ENCODE measurements around the gene PCK2.

The PCK2 gene

DNA sequence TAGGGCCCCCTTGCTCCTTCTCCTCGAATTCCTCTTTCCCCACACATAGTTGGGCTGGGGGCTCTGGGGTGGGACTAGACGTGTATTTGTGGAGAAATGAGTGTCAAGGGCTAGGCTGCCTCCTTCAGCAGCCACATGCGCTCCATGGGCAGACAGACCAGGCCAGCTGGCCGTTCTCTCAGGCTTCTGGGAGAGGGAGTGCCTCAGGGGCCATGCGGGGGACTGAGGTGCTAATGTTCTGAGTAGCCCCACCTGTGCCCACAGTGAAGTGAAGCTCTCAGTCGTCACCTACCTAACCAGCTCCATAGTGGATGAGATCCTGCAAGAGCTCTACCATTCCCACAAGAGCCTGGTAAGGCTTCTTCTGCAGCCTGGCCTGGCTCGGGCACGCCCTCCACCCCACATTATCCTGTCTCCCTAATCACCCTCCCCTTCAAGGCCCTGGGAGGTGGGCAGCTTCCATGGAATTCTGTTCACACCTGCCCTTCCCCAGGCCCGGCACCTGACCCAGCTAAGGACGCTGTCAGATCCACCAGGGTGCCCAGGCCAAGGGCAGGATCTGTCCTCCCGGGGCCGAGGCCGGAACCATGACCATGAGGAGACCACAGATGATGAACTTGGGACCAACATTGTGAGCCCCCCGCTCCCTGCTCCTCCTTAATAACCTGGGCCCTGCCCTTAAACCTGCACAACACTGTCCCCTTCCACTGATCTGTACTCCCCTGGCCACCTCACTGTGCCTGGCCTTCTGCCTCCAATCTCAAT is 31.7 kb upstream of the PCK2 start:
- DNase-seq, result no peak

- DNase-seq, result no peak
Observed at GRCh38 chr14:24063263-24063836, 30.8 kb upstream of the PCK2 start.

GRCh38 chr14:24064091-24064795 is 29.9 kb upstream of the PCK2 start:
- no peak for DNase-seq

DNA sequence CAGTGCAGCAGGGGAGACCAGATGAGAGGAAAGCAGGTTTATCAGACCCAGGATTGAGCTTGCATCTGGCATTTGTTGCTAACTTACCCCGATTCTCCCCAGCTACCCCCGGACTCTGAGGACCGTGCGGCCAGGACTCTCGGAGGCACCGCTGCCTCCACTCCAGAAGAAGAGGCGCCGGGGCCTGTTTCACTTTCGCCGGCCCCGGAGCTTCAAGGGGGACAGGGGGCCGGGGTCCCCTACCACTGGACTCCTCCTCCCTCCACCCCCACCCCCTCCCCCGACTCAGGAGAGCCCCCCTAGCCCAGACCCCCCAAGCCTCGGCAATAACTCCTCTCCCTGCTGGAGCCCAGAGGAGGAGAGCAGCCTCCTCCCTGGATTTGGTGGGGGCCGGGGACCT is 29.3 kb upstream of the PCK2 start:
- no peak for DNase-seq

DNA sequence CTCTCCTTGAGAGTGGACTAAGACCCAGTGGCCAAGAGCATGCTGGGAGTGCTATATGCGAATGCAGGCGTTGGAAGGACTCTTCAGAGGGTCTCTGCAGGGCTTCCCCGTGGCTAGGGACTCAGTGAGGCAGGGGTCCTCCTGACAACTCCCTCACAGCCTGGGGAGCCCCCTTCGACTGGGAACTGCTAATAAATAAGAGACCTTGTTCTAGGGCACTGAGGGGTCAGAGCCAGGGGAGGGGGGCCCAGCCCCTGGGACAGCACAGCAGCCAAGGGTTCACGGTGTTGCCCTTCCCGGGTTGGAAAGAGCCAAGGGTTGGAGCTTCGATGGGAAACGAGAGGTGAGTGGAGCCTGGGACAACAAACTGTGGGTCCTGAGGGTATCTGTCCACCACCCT is 28.7 kb upstream of the PCK2 start:
- no peak for DNase-seq

DNA sequence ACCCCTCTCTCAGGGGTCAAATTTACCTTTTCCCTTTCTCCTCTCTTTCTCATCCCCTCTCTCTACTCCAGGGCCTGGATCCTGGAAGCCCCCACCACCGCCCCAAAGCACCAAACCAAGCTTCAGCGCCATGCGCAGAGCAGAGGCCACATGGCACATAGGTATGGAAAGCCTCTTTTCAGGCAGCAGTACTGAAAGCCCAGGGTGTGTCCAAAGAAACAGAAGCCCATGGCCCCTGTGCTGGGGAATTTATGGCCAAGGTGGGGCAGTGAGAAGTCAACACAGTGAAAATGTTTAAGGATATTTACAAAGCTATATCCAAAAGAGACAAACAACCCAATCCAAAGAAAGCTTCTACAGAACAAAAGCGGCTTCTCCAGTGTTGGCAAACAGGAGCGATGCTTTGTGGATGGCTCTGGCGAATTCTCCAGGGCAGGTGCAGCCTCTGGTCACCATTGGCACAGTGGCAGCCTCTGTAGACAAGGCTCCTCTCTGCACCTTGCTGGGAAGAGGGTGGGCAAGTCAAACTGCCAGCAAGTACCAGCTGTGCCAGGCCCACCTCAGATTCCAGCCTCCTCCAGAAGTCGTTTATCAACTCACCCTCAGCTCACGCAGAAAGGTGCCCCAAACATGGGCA is 27.5 kb upstream of the PCK2 start:
- DNase-seq, result no peak

GRCh38 chr14:24067133-24068082 is 26.7 kb upstream of the PCK2 start:
- DNase-seq, result no peak

DNA sequence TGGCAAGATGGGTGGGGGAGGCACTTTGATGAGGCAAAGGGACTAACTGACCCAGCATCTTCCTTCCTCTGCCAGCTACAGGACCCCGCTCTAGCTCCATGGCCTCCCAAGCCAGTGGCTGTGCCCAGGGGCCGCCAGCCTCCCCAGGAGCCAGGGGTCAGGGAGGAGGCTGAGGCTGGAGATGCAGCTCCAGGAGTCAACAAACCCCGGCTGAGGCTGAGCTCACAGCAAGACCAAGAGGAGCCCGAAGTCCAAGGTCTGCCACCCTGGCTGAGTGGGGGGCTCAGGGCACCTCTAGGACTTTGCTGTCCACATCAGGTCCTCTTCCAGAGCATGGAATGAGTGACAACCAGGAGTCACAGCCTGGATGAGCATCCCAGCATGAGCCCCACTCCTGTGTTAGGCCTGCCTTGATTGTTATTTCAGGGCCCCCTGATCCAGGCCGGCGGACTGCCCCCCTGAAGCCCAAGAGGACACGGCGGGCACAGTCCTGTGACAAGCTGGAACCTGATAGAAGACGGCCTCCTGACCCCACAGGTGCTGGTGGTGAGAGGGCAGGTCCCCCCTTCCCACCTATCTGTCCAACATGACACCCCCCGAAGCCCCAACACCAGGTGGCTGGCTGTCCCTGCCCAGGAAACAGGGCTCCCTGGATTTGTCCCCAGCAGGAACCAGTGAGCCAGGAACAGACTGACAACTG is 25.2 kb upstream of the PCK2 start:
- DNase-seq, result no peak

DNA sequence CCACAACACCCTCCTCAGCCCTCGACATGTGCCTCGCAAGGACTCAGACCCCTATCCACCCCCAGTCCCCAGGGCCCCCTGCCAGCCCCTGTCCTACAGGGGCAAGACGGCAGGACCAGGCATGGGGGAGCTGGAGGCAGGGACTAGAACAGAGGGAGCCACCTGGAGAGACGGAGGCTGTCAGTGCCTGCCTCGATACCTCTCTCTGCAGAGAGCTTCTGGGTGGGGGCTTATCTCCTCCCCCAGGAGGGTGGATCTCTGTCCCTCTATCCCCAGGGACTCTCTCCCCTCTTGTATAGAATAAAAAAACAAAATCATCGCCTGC is 24.7 kb upstream of the PCK2 start:
- no peak for DNase-seq

DNA sequence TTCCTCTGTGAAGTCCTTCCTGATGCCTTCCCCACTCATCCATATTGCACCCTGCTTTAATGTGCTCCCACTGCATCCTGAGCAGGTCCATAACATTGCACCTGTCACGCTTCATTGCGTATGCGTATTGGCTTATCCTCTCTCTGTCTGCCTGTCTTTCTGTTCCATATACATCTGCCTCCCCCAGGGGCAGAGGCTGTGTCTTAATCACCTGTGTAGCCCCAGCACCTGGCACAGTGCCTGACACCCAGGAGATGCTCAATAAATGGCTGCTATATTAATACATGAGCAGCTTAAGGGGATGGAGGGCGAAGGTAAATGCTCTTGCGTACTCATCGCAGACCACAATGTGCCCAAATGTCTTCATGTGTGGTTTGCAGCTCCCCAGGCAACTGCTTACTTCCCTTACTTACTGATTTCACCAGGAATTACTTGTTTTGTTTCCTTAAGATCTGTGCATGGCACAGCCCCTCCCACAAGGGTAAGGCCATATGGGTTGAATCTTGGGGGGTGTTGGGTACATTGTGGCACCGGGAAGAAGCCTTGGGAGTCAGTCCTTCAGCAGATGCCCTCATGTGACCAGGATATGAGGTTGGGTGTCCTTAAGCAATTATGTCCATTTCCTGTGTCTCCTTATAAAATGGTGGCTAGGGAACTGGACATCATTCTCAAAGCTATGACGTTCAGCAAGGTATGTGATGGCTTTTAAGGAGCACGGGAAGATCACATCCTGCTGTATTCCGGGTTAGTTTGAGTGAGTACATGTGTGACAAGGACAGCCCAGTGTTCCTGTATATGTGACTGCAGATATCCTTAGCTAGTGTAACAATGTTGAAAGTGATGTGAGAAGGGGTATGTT is 23.6 kb upstream of the PCK2 start:
- DNase-seq, result no peak

DNA sequence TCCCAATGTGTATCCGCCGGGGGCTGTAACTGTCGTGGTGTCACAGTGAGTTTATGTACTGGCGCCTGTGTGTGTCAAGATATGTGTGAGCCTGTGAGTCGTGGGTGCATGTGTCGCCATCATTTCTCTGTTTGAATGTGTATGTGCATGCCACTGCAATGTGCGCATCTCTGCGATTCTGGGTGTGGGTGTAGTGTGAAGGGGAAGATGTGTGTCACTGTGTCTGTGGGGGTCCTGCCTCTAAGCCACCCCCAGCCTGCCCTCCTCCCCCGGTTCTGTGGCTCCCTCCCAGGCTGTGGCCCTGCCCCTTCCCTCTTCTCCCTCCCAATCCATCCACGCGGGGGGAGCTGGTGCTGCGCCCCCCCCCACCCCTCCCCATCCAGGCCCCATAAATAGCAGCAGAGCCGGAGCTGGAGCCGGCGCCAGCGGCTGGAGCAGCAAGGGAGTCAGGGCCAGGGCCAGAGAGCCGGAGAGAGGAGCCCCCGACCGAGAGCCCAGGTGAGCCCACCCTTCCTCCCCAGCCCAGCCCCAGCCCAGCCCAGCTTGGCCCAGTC is 22.9 kb upstream of the PCK2 start, which contains the start of gene CPNE6:
Gene CPNE6 (plus strand): TSS at position 419 of the 554 bp plus-strand sequence. CDS start 1,375 bp downstream, outside the sequence.
- no peak for DNase-seq

DNA sequence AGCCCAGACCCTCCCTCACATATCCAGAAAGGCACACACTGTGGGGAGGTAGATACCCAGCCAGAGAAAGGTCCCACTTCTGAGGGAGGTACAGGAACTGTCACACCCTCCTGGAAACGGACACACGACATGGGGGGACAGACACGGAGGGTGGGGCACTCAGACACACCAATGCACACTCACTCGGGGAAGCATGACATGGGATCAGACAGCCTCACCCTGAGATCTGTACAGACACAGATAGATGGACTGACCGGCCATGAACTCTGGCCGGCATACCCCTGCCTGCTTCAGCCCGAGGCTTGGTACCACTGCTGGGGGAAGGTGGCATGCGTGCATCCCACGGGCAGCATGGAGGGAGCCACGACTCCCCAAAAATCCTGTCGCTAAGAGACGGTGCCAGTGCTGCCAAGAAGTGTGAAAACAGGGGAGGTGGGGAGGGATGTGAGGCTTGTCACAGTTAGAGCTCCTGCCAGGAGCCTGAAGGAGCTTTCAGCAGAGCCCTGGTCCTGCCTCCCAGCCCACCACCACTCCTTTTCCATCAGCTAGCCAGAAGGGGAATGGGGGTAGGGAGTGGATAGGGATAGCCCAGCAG is 22.2 kb upstream of the PCK2 start:
- DNase-seq, result no peak

GRCh38 chr14:24072436-24072835 is 21.7 kb upstream of the PCK2 start:
- no peak for DNase-seq

DNA sequence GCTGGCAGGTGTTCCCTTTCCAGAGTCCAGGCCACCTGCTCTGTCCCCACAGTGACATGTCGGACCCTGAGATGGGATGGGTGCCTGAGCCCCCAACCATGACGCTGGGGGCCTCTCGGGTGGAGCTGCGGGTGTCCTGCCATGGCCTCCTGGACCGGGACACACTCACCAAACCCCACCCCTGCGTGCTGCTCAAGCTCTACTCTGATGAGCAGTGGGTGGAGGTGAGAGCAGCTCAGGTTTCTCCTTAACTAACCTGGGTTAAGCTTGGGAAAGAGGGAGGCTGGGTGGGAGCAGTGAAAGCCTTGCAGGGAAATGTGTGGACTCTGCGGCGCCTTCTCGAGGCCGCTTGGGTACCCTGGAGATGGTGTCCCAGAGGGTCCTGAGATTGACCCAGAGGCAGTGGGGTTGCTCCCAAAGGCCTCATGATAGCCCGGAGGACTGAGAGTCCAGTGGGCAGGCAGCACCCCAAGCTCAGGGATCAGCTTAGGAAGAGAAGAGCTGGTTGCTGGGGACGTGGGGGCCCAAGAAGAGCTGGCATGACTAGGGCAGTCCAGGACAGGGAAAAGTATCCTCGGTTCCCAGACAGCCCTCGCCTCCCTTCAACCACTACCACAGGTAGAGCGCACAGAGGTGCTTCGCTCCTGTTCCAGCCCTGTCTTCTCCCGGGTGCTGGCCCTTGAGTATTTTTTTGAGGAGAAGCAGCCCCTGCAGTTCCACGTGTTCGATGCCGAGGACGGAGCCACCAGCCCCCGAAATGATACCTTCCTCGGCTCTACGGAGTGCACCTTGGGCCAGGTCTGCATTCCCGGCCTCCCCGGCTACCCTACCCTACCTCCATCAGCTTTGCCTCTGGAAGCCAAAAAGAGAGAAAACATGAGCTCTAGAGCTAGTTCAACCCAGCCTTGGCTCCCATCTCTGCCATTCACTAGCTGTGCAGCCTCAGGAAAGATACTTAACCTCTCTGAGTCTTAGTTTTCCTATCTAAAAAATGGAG is 20.9 kb upstream of the PCK2 start:
- DNase-seq, result no peak

DNA sequence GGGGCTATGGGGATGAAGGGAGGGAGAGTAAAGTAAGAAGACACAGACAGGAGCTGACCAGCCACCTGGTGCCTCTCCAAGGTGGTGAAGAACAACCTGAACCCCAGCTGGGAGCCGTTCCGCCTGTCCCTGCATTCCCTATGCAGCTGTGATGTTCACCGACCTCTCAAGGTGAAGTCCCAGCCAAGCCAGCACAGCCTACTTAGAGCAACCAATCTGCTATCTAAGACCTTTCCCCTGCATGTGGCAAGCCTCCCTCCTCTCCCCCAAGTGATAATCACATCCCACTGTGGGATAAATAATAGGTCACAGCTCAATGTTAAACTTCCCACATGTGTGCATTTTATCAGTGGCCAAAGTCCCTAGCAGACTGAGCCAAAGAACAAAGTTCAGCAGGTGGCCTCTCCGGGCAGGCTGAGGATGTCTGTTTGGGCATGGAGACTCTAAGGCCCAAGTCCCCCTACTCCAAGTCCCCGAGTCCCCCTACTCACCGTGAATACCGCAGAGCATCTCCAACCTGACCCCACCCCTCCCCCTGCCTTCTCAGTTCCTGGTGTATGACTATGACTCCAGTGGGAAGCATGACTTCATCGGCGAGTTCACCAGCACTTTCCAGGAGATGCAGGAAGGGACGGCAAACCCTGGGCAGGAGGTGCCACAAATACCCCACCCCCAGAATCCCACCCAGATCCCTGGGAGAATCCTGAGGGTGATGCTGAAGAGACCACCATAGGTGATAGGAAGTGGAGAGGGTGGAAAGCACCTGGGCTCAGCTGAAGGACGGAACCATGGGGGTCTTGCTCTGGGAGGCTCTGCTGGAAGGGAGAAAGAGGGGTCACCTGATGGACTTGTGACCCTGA is 19.3 kb upstream of the PCK2 start:
- no peak for DNase-seq

GRCh38 chr14:24075485-24076301 is 18.4 kb upstream of the PCK2 start:
- DNase-seq, result no peak

- DNase-seq, result no peak
Observed at GRCh38 chr14:24076302-24076601, 17.9 kb upstream of the PCK2 start.

All from hematopoietic multipotent progenitor cell treated with erythropoietin and hydrocortisone succinate and interleukin-3 and kit ligand, for 8 days (in vitro differentiated cells).